Muscle of leg (tissue), 11 donors: ENCODE data around the gene CLDN15. TPM values are rescaled to one million over a fixed set of nuclear protein-coding genes. Genes with fewer than 3 reads are reported as not detected.

Experiments used
- DNase-seq: peaks from one replicate; pipeline ENCODE4 v3.0.0; 2013
- H3K27ac ChIP-seq: one replicate; pipeline ENCODE4 v1.5.1; 2013; ENCODE audit warnings: mild to moderate bottlenecking, low read length, control low read depth
- H3K27me3 ChIP-seq: one replicate; pipeline ENCODE4 v1.6.1; 2013; ENCODE audit warnings: low read length; ENCODE audit not compliant: control insufficient read depth, insufficient read depth
- H3K36me3 ChIP-seq: one replicate; pipeline ENCODE4 v1.6.1; 2013; ENCODE audit warnings: low read length; ENCODE audit not compliant: control insufficient read depth, insufficient read depth
- H3K4me1 ChIP-seq: one replicate; pipeline ENCODE4 v1.6.1; 2013; ENCODE audit warnings: low read length; ENCODE audit not compliant: control insufficient read depth, insufficient read depth
- H3K4me3 ChIP-seq: one replicate; pipeline ENCODE4 v1.5.1; 2013; ENCODE audit warnings: low read length, control low read depth
- H3K9me3 ChIP-seq: replicated peaks from 2 replicates; pipeline ENCODE4 v1.6.1; 2013; ENCODE audit warnings: low read depth, low read length; ENCODE audit not compliant: control insufficient read depth
- WGBS: methylation state at CpG from one replicate; pipeline ENCODE4 v1.1.5; 2013; ENCODE audit warnings: missing lambda C conversion rate; ENCODE audit not compliant: insufficient coverage; 5-methylcytosine and 5-hydroxymethylcytosine counted together
- polyA plus RNA-seq, 8 donors: library from polyadenylated mRNA; unstranded; fragments of 120-200 nt; gene quantifications; one replicate each; pipeline versions ENCODE4 v1.2.1 to v1.2.3, GENCODE V29; 2013; ENCODE audit warnings: inconsistent platforms in 1 of 8, low replicate concordance in 1 of 8; ENCODE audit not compliant: insufficient read length in 8 of 8, insufficient read depth in 1 of 8
- total RNA-seq: library from RNA; stranded (reverse); fragments of 120-200 nt; gene quantifications from one replicate; pipeline ENCODE4 v1.2.4, GENCODE V29; 2013

CLDN15 gene
- total and polyA plus RNA-seq, 9 donors, result 4.3 to 13.7 (median 6.6) TPM

GRCh38 chr7:101244375-101245146 is 7.0 kb upstream of the CLDN15 start, which contains the start of gene FIS1:
TSS of gene FIS1 (minus strand) at chr7:101245081. CDS start at chr7:101245004, 77 bp downstream.
- WGBS, result under 1% methylated on average over 45 of the region's 45 CpGs
- Histone ChIP-seq H3K27ac (peak within 1 kb of the TSS; percentile 96), H3K9me3 (no peaks in the 10 kb centered on the region), H3K4me1 (peaks cover 25% of the 10 kb centered on the region), H3K36me3 (peaks cover 40% of the 10 kb centered on the region), H3K4me3 (peak within 1 kb of the TSS; percentile 89), H3K27me3 (no peaks in the 10 kb centered on the region)
- DNase-seq, result peak; percentile 97

- H3K9me3 ChIP-seq, result no peaks in the 10 kb centered on the region
- DNase-seq, result peak; percentile 33
- no peaks in the 10 kb centered on the region for H3K27me3 ChIP-seq
- 23% methylated on average over 20 of the region's 28 CpGs for WGBS
- peak overlapping the region; percentile 96 for H3K27ac ChIP-seq
- peaks cover 33% of the 10 kb centered on the region for H3K4me1 ChIP-seq
- H3K4me3 ChIP-seq, result peak overlapping the region; percentile 89
- peaks cover 42% of the 10 kb centered on the region for H3K36me3 ChIP-seq
Measured at GRCh38 chr7:101243646-101244374, 6.2 kb upstream of the CLDN15 start.

GRCh38 chr7:101241443-101242349 is 4.1 kb upstream of the CLDN15 start:
- no peaks in the 10 kb centered on the region for H3K27me3 ChIP-seq
- no peak overlapping the region for H3K27ac ChIP-seq
- H3K36me3 ChIP-seq, result peaks cover 43% of the 10 kb centered on the region
- H3K4me1 ChIP-seq, result peaks cover 53% of the 10 kb centered on the region
- DNase-seq, result no peak
- no peak overlapping the region for H3K4me3 ChIP-seq
- WGBS, result 85% methylated on average over 14 of the region's 16 CpGs
- H3K9me3 ChIP-seq, result no peaks in the 10 kb centered on the region

- Histone ChIP-seq H3K27me3 (no peaks in the 10 kb centered on the region), H3K4me3 (no peak overlapping the region), H3K9me3 (no peaks in the 10 kb centered on the region), H3K27ac (no peak overlapping the region), H3K36me3 (peaks cover 48% of the 10 kb centered on the region), H3K4me1 (peaks cover 53% of the 10 kb centered on the region)
- no peak for DNase-seq
- WGBS, result 87% methylated on average over 9 of the region's 12 CpGs
Measured at GRCh38 chr7:101241015-101241363, 3.4 kb upstream of the CLDN15 start.

GRCh38 chr7:101240226-101241014 is 2.8 kb upstream of the CLDN15 start:
- H3K4me3 ChIP-seq, result no peak overlapping the region
- peaks cover 49% of the 10 kb centered on the region for H3K4me1 ChIP-seq
- DNase-seq, result no peak
- H3K27ac ChIP-seq, result no peak overlapping the region
- H3K9me3 ChIP-seq, result no peaks in the 10 kb centered on the region
- peaks cover 50% of the 10 kb centered on the region for H3K36me3 ChIP-seq
- no peaks in the 10 kb centered on the region for H3K27me3 ChIP-seq
- WGBS, result 88% methylated on average over 25 of the region's 32 CpGs

- H3K4me3 ChIP-seq, result no peak overlapping the region
Measured at GRCh38 chr7:101239951-101240220, 2.3 kb upstream of the CLDN15 start.

GRCh38 chr7:101239191-101239950 is 1.8 kb upstream of the CLDN15 start:
- Histone ChIP-seq H3K27me3 (no peaks in the 10 kb centered on the region), H3K27ac (peak overlapping the region; percentile 90), H3K9me3 (no peaks in the 10 kb centered on the region), H3K4me3 (no peak overlapping the region), H3K4me1 (peaks cover 45% of the 10 kb centered on the region), H3K36me3 (peaks cover 55% of the 10 kb centered on the region)
- DNase-seq, result peak; percentile 48
- WGBS, result 85% methylated on average over 13 of the region's 27 CpGs

More at GRCh38 chr7:101239951-101240220, 2.3 kb upstream of the CLDN15 start:
- no peaks in the 10 kb centered on the region for H3K27me3 ChIP-seq
- peaks cover 53% of the 10 kb centered on the region for H3K36me3 ChIP-seq
- no peaks in the 10 kb centered on the region for H3K9me3 ChIP-seq
- 92% methylated on average over 6 of the region's 9 CpGs for WGBS
- no peak overlapping the region for H3K27ac ChIP-seq
- peaks cover 45% of the 10 kb centered on the region for H3K4me1 ChIP-seq
- DNase-seq, result no peak

GRCh38 chr7:101238226-101239182 is 902 bp upstream of the CLDN15 start:
- 56% methylated on average over 16 of the region's 28 CpGs for WGBS
- DNase-seq, result no peak
- no peaks in the 10 kb centered on the region for H3K9me3 ChIP-seq
- H3K27me3 ChIP-seq, result no peaks in the 10 kb centered on the region
- H3K4me3 ChIP-seq, result no peak overlapping the region
- peaks cover 39% of the 10 kb centered on the region for H3K4me1 ChIP-seq
- peaks cover 52% of the 10 kb centered on the region for H3K36me3 ChIP-seq
- H3K27ac ChIP-seq, result peak overlapping the region; percentile 90
